GM19324 (cell line): ENCODE measurements around the gene HOGA1.

Experiments used
- ATAC-seq: cut with Tn5 transposase; IDR thresholded peaks from one replicate; pipeline ENCODE4 v1.9.1; 2021; ENCODE audit warnings: mild to moderate bottlenecking, moderate library complexity; ENCODE audit not compliant: unreplicated experiment, low FRiP score

HOGA1 gene

GRCh38 chr10:97577701-97578100, 6.5 kb upstream of the HOGA1 start:
- no peak for ATAC-seq

- ATAC-seq: no peak
Observed at GRCh38 chr10:97578171-97578844, 5.9 kb upstream of the HOGA1 start.

- ATAC-seq: no peak
Observed at GRCh38 chr10:97580421-97581367, 3.5 kb upstream of the HOGA1 start.

- no peak for ATAC-seq
Observed at GRCh38 chr10:97582169-97582568, 2.0 kb upstream of the HOGA1 start.

- ATAC-seq: no peak
Observed at GRCh38 chr10:97583476-97583875, 713 bp upstream of the HOGA1 start.

GRCh38 chr10:97584798-97585438, 729 bp downstream of the HOGA1 start:
- ATAC-seq: no peak

GRCh38 chr10:97585439-97585811, 1.2 kb downstream of the HOGA1 start:
- no peak for ATAC-seq

GRCh38 chr10:97587183-97587582, 3.0 kb downstream of the HOGA1 start:
- ATAC-seq: no peak

- ATAC-seq: no peak
Observed at GRCh38 chr10:97589479-97589878, 5.3 kb downstream of the HOGA1 start, which contains the start of gene C10orf62. Gene C10orf62, plus strand, starts transcription at chr10:97589721. Its CDS starts 177 bp downstream, at chr10:97589898.

- ATAC-seq: no peak
Observed at GRCh38 chr10:97590082-97590747, 6.0 kb downstream of the HOGA1 start.

- ATAC-seq: no peak
Observed at GRCh38 chr10:97590748-97591495, 6.7 kb downstream of the HOGA1 start.

GRCh38 chr10:97593421-97593820, 9.2 kb downstream of the HOGA1 start:
- ATAC-seq: no peak

- no peak for ATAC-seq
Observed at GRCh38 chr10:97596101-97597082, 12.2 kb downstream of the HOGA1 start.

- no peak for ATAC-seq
Observed at GRCh38 chr10:97597778-97598177, 13.6 kb downstream of the HOGA1 start.

GRCh38 chr10:97598407-97599271, 14.4 kb downstream of the HOGA1 start:
- no peak for ATAC-seq

GRCh38 chr10:97599272-97599619, 15.1 kb downstream of the HOGA1 start:
- no peak for ATAC-seq

- no peak for ATAC-seq
Observed at GRCh38 chr10:97600616-97601015, 16.4 kb downstream of the HOGA1 start.
